Progenitor cell of endocrine pancreas (in vitro differentiated cells): ENCODE data around the gene RPS6KA3. TPM values are rescaled to one million over a fixed set of nuclear protein-coding genes. Genes with fewer than 3 reads are reported as not detected.

Experiments
- DNase-seq: peaks from one replicate; pipeline ENCODE4 v3.0.0; 2021; ENCODE audit warnings: low spot score; ENCODE audit not compliant: unreplicated experiment
- H3K27ac Mint-ChIP-seq: 2 replicates; pipeline ENCODE4 v1.8.0; 2021; ENCODE audit warnings: mild to moderate bottlenecking, moderate library complexity, mixed read lengths
- H3K27me3 Mint-ChIP-seq: 2 replicates; pipeline ENCODE4 v1.8.0; 2021; ENCODE audit warnings: mixed read lengths
- H3K36me3 Mint-ChIP-seq: 2 replicates; pipeline ENCODE4 v1.8.0; 2022; ENCODE audit warnings: mixed read lengths; ENCODE audit not compliant: insufficient read depth
- H3K4me1 Mint-ChIP-seq: 2 replicates; pipeline ENCODE4 v1.8.0; 2021; ENCODE audit warnings: low read depth, mixed read lengths
- H3K4me3 Mint-ChIP-seq: 2 replicates; pipeline ENCODE4 v1.8.0; 2021; ENCODE audit warnings: low read depth, mild to moderate bottlenecking, moderate library complexity, mixed read lengths
- H3K9me3 Mint-ChIP-seq: 2 replicates; pipeline ENCODE4 v1.8.0; 2021; ENCODE audit warnings: low read depth, mixed read lengths
- CTCF ChIP-seq: fragments of 200-600 bp; sonication (generic); IDR thresholded peaks from one replicate; pipeline ENCODE4 v1.5.0; 2021; ENCODE audit warnings: antibody characterized with exemption, mild to moderate bottlenecking; ENCODE audit not compliant: unreplicated experiment
- total RNA-seq: library from RNA; stranded (reverse); gene quantifications from 2 replicates; pipeline ENCODE4 v1.2.1, GENCODE V29; 2021

Gene RPS6KA3
- total RNA-seq, 1 donor from 2014 or later: 60.8 TPM

- no peak overlapping the region for H3K4me3 Mint-ChIP-seq
- no peaks in the 10 kb centered on the region for H3K4me1 Mint-ChIP-seq
- no peaks in the 10 kb centered on the region for H3K36me3 Mint-ChIP-seq
- TF ChIP-seq CTCF: no peak
- no peak overlapping the region for H3K27ac Mint-ChIP-seq
- H3K27me3 Mint-ChIP-seq: no peaks in the 10 kb centered on the region
- DNase-seq: no peak
- H3K9me3 Mint-ChIP-seq: peaks cover 27% of the 10 kb centered on the region
Observed at GRCh38 chrX:20309806-20310205, 43.1 kb upstream of the RPS6KA3 start.

GRCh38 chrX:20306668-20307067, 40.0 kb upstream of the RPS6KA3 start:
- Mint-ChIP-seq H3K27me3 (no peaks in the 10 kb centered on the region), H3K4me1 (no peaks in the 10 kb centered on the region), H3K9me3 (peaks cover 26% of the 10 kb centered on the region), H3K36me3 (no peaks in the 10 kb centered on the region), H3K27ac (no peak overlapping the region), H3K4me3 (no peak overlapping the region)
- TF ChIP-seq CTCF: no peak
- DNase-seq: no peak

- no peak for TF ChIP-seq CTCF
- H3K4me1 Mint-ChIP-seq: no peaks in the 10 kb centered on the region
- no peak for DNase-seq
- no peak overlapping the region for H3K27ac Mint-ChIP-seq
- H3K36me3 Mint-ChIP-seq: peaks cover 4% of the 10 kb centered on the region
- H3K4me3 Mint-ChIP-seq: no peak overlapping the region
- peaks cover 5% of the 10 kb centered on the region for H3K27me3 Mint-ChIP-seq
- H3K9me3 Mint-ChIP-seq: peaks cover 30% of the 10 kb centered on the region
Observed at GRCh38 chrX:20300822-20301221, 34.1 kb upstream of the RPS6KA3 start.

- DNase-seq: no peak
- H3K9me3 Mint-ChIP-seq: peaks cover 16% of the 10 kb centered on the region
- H3K36me3 Mint-ChIP-seq: peaks cover 4% of the 10 kb centered on the region
- H3K4me1 Mint-ChIP-seq: no peaks in the 10 kb centered on the region
- no peak for TF ChIP-seq CTCF
- no peak overlapping the region for H3K27ac Mint-ChIP-seq
- H3K27me3 Mint-ChIP-seq: peaks cover 5% of the 10 kb centered on the region
- no peak overlapping the region for H3K4me3 Mint-ChIP-seq
Observed at GRCh38 chrX:20294957-20295356, 28.2 kb upstream of the RPS6KA3 start.

- no peak overlapping the region for H3K4me3 Mint-ChIP-seq
- peaks cover 4% of the 10 kb centered on the region for H3K36me3 Mint-ChIP-seq
- no peak overlapping the region for H3K27ac Mint-ChIP-seq
- H3K27me3 Mint-ChIP-seq: peaks cover 5% of the 10 kb centered on the region
- H3K4me1 Mint-ChIP-seq: no peaks in the 10 kb centered on the region
- no peak for DNase-seq
- H3K9me3 Mint-ChIP-seq: peaks cover 20% of the 10 kb centered on the region
- TF ChIP-seq CTCF: no peak
Observed at GRCh38 chrX:20294284-20294683, 27.6 kb upstream of the RPS6KA3 start.
